ENCODE data around the gene CLDN9. TPM values are rescaled to one million over a fixed set of nuclear protein-coding genes. Genes with fewer than 3 reads are reported as not detected.

Gene CLDN9
- total RNA-seq, 1 donor from 2014 or later = 0.48 TPM

- Mint-ChIP-seq H3K36me3 (ENCODE audit: low read depth, unreplicated experiment) (no peaks in the 10 kb centered on the region), H3K27ac (ENCODE audit: unreplicated experiment) (no peak overlapping the region), H3K4me3 (ENCODE audit: unreplicated experiment) (no peak overlapping the region), H3K27me3 (ENCODE audit: low read depth, unreplicated experiment) (peaks cover 21% of the 10 kb centered on the region), H3K4me1 (ENCODE audit: low read depth, unreplicated experiment) (peaks cover 1% of the 10 kb centered on the region), H3K9me3 (ENCODE audit: unreplicated experiment) (no peaks in the 10 kb centered on the region)
- Histone ChIP-seq H3K36me3 (ENCODE audit: insufficient read depth, low read length) (no peaks in the 10 kb centered on the region), H3K4me2 (ENCODE audit: low read length) (no peak overlapping the region), H3K4me1 (ENCODE audit: insufficient read depth, low read length) (no peaks in the 10 kb centered on the region), H4K20me1 (ENCODE audit: insufficient read depth, low read length) (no peaks in the 10 kb centered on the region), H2AFZ (ENCODE audit: low read depth, low read length) (no peak overlapping the region), H3K9ac (ENCODE audit: low read length) (no peak overlapping the region), H3K27ac (ENCODE audit: low read depth, low read length) (no peak overlapping the region), H3K4me3 (ENCODE audit: insufficient read depth, low read depth, low read length) (no peak overlapping the region), H3K27me3 (ENCODE audit: insufficient read depth, low read length) (peaks cover 6% of the 10 kb centered on the region), H3K9me3 (ENCODE audit: insufficient read depth, low read depth, low read length) (no peaks in the 10 kb centered on the region), H3K79me2 (ENCODE audit: insufficient read depth, low read length) (no peaks in the 10 kb centered on the region)
- no peak for DNase-seq (ENCODE audit: low read depth)
- no peak for TF ChIP-seq CTCF (IDR thresholded peaks at IDR 0.05; ENCODE audit: insufficient read depth, low read depth, low read length)
- no peak for TF ChIP-seq EZH2 (IDR thresholded peaks at IDR 0.05; ENCODE audit: insufficient read depth, low read length)
- FAIRE-seq = no peak
Observed at GRCh38 chr16:2987286-2987685, 25.4 kb upstream of the CLDN9 start.

GRCh38 chr16:2987833-2988232 lies 24.9 kb upstream of the CLDN9 start:
- H3K4me2 ChIP-seq (ENCODE audit: low read length) = no peak overlapping the region
- DNase-seq (ENCODE audit: low read depth) (no peak), FAIRE-seq (no peak)
- no peaks in the 10 kb centered on the region for H3K9me3 Mint-ChIP-seq (ENCODE audit: unreplicated experiment)
- H3K27me3 Mint-ChIP-seq (ENCODE audit: low read depth, unreplicated experiment) = peaks cover 22% of the 10 kb centered on the region
- peaks cover 6% of the 10 kb centered on the region for H3K27me3 ChIP-seq (ENCODE audit: insufficient read depth, low read length)
- H2AFZ ChIP-seq (ENCODE audit: low read depth, low read length) = no peak overlapping the region
- TF ChIP-seq CTCF (IDR thresholded peaks at IDR 0.05; ENCODE audit: insufficient read depth, low read depth, low read length) (no peak), EZH2 (IDR thresholded peaks at IDR 0.05; ENCODE audit: insufficient read depth, low read length) (no peak)
- no peak overlapping the region for H3K4me3 ChIP-seq (ENCODE audit: insufficient read depth, low read depth, low read length)
- no peak overlapping the region for H3K27ac Mint-ChIP-seq (ENCODE audit: unreplicated experiment)
- H3K4me3 Mint-ChIP-seq (ENCODE audit: unreplicated experiment) = no peak overlapping the region
- H3K36me3 ChIP-seq (ENCODE audit: insufficient read depth, low read length) = no peaks in the 10 kb centered on the region
- H3K9ac ChIP-seq (ENCODE audit: low read length) = no peak overlapping the region
- no peaks in the 10 kb centered on the region for H3K4me1 ChIP-seq (ENCODE audit: insufficient read depth, low read length)
- no peak overlapping the region for H3K27ac ChIP-seq (ENCODE audit: low read depth, low read length)
- H4K20me1 ChIP-seq (ENCODE audit: insufficient read depth, low read length) = no peaks in the 10 kb centered on the region
- H3K4me1 Mint-ChIP-seq (ENCODE audit: low read depth, unreplicated experiment) = peaks cover 1% of the 10 kb centered on the region
- no peaks in the 10 kb centered on the region for H3K9me3 ChIP-seq (ENCODE audit: insufficient read depth, low read depth, low read length)
- no peaks in the 10 kb centered on the region for H3K36me3 Mint-ChIP-seq (ENCODE audit: low read depth, unreplicated experiment)
- H3K79me2 ChIP-seq (ENCODE audit: insufficient read depth, low read length) = no peaks in the 10 kb centered on the region

GRCh38 chr16:2988590-2989099 lies 24.1 kb upstream of the CLDN9 start:
- no peaks in the 10 kb centered on the region for H3K9me3 ChIP-seq (ENCODE audit: insufficient read depth, low read depth, low read length)
- H3K27me3 ChIP-seq (ENCODE audit: insufficient read depth, low read length) = peaks cover 6% of the 10 kb centered on the region
- H3K4me2 ChIP-seq (ENCODE audit: low read length) = no peak overlapping the region
- no peak overlapping the region for H3K4me3 ChIP-seq (ENCODE audit: insufficient read depth, low read depth, low read length)
- no peak for FAIRE-seq
- Mint-ChIP-seq H3K4me1 (ENCODE audit: low read depth, unreplicated experiment) (peaks cover 1% of the 10 kb centered on the region), H3K36me3 (ENCODE audit: low read depth, unreplicated experiment) (no peaks in the 10 kb centered on the region), H3K4me3 (ENCODE audit: unreplicated experiment) (no peak overlapping the region), H3K27ac (ENCODE audit: unreplicated experiment) (no peak overlapping the region), H3K9me3 (ENCODE audit: unreplicated experiment) (no peaks in the 10 kb centered on the region), H3K27me3 (ENCODE audit: low read depth, unreplicated experiment) (peaks cover 22% of the 10 kb centered on the region)
- no peak overlapping the region for H3K27ac ChIP-seq (ENCODE audit: low read depth, low read length)
- DNase-seq (ENCODE audit: low read depth) = no peak
- H3K9ac ChIP-seq (ENCODE audit: low read length) = no peak overlapping the region
- H3K36me3 ChIP-seq (ENCODE audit: insufficient read depth, low read length) = no peaks in the 10 kb centered on the region
- no peak overlapping the region for H2AFZ ChIP-seq (ENCODE audit: low read depth, low read length)
- no peaks in the 10 kb centered on the region for H3K79me2 ChIP-seq (ENCODE audit: insufficient read depth, low read length)
- H3K4me1 ChIP-seq (ENCODE audit: insufficient read depth, low read length) = no peaks in the 10 kb centered on the region
- no peaks in the 10 kb centered on the region for H4K20me1 ChIP-seq (ENCODE audit: insufficient read depth, low read length)
- no peak for TF ChIP-seq EZH2 (IDR thresholded peaks at IDR 0.05; ENCODE audit: insufficient read depth, low read length)
- no peak for TF ChIP-seq CTCF (IDR thresholded peaks at IDR 0.05; ENCODE audit: insufficient read depth, low read depth, low read length)

Data from astrocyte (in vitro differentiated cells and primary cell).